ENCODE results near the gene KREMEN1.

GRCh38 chr22:29166180-29166579 lies 93.3 kb downstream of the KREMEN1 start:
- TF ChIP-seq POLR2AphosphoS5 (IDR thresholded peaks at IDR 0.05; ENCODE audit: insufficient read depth in 1 of 2, low read depth in 1 of 2) (no peak), CTCF (IDR thresholded peaks at IDR 0.05) (no peak)
